ENCODE data around the gene CRYBA2.

- TF ChIP-seq EZH2phosphoT487 (conservative IDR thresholded peaks at IDR 0.05; ENCODE audit: low read length): no peak
- TF ChIP-seq CTCF (IDR thresholded peaks at IDR 0.05; ENCODE audit: insufficient read depth, low read length, poor library complexity, severe bottlenecking): no peak
Measured at GRCh38 chr2:218961229-218961628, 32.0 kb downstream of the CRYBA2 start.
